ENCODE measurements around the gene RNF125. TPM values are rescaled to one million over a fixed set of nuclear protein-coding genes. Genes with fewer than 3 reads are reported as not detected.

RNF125 gene
- total and polyA plus RNA-seq, 2 experiments from 2014 or later = 11.4 to 29.2 TPM

DNA sequence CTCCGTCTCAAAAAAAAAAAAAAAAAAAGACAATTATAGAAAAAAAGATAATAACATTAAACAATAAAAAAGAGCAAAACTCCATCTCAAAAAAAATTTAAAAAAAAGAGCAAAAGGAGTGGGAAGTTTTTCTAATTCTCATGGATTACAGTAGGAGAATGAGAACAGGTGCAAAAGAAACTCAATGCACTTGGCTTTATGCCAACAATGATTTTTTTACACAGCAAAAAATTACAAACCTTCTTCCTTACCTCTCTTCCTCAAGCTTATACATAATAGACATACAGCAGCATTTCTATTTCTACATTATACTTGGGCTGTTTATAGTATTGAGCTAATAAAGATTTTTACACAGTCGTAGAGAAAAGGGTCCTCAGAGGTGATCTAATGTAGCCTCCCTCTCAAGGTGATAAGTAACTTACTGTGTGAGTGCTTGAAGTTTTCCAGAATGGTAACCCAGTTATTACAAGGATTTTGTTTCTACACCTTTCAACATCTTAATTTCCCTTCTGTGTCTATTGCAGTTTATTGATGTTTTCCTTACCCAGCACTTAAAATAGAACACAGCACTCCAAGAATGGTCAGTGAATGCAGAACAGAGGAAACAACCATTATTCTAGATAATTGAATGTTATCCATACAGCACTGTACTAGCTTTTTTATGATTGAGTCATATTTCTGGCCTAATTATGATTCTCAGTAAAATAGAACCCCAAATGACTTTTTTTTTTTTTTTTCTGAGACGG lies 38.2 kb downstream of the RNF125 start:
- Mint-ChIP-seq H3K27ac (no peak overlapping the region), H3K4me3 (no peak overlapping the region; the same call in 2 of the 3 replicates), H3K27me3 (ENCODE audit: insufficient read depth, low read depth, poor library complexity) (no peaks in the 10 kb centered on the region), H3K4me1 (peaks cover 15% of the 10 kb centered on the region), H3K36me3 (ENCODE audit: low read depth) (no peaks in the 10 kb centered on the region; the same call in 2 of the 3 replicates), H3K9me3 (no peaks in the 10 kb centered on the region)
- H3K27me3 ChIP-seq (ENCODE audit: insufficient read depth) = no peaks in the 10 kb centered on the region
- H2AFZ ChIP-seq = no peak overlapping the region
- TF ChIP-seq, protein P1, sequence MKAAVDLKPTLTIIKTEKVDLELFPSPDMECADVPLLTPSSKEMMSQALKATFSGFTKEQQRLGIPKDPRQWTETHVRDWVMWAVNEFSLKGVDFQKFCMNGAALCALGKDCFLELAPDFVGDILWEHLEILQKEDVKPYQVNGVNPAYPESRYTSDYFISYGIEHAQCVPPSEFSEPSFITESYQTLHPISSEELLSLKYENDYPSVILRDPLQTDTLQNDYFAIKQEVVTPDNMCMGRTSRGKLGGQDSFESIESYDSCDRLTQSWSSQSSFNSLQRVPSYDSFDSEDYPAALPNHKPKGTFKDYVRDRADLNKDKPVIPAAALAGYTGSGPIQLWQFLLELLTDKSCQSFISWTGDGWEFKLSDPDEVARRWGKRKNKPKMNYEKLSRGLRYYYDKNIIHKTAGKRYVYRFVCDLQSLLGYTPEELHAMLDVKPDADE (IDR thresholded peaks at IDR 0.05) = no peak
- TF ChIP-seq STAT1 (IDR thresholded peaks at IDR 0.05; ENCODE audit: unreplicated experiment) (no peak), ZNF331 (CRISPR knock-in tag; IDR thresholded peaks at IDR 0.05; ENCODE audit: low read depth) (no peak), CREB1 (CRISPR knock-in tag; IDR thresholded peaks at IDR 0.05; ENCODE audit: low read depth) (no peak), EZH2phosphoT487 (IDR thresholded peaks at IDR 0.05; ENCODE audit: unreplicated experiment) (no peak), ZNF114 (CRISPR knock-in tag; IDR thresholded peaks at IDR 0.05) (no peak), EZH2 (IDR thresholded peaks at IDR 0.05; ENCODE audit: low read depth, unreplicated experiment) (no peak), NANOG (IDR thresholded peaks at IDR 0.05; ENCODE audit: borderline replicate concordance) (no peak), POLR2AphosphoS5 (IDR thresholded peaks at IDR 0.05; ENCODE audit: low read depth) (no peak), JUNB (IDR thresholded peaks at IDR 0.05; ENCODE audit: unreplicated experiment) (no peak)
- TF ChIP-seq, protein P2, sequence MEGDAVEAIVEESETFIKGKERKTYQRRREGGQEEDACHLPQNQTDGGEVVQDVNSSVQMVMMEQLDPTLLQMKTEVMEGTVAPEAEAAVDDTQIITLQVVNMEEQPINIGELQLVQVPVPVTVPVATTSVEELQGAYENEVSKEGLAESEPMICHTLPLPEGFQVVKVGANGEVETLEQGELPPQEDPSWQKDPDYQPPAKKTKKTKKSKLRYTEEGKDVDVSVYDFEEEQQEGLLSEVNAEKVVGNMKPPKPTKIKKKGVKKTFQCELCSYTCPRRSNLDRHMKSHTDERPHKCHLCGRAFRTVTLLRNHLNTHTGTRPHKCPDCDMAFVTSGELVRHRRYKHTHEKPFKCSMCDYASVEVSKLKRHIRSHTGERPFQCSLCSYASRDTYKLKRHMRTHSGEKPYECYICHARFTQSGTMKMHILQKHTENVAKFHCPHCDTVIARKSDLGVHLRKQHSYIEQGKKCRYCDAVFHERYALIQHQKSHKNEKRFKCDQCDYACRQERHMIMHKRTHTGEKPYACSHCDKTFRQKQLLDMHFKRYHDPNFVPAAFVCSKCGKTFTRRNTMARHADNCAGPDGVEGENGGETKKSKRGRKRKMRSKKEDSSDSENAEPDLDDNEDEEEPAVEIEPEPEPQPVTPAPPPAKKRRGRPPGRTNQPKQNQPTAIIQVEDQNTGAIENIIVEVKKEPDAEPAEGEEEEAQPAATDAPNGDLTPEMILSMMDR (conservative IDR thresholded peaks at IDR 0.05; ENCODE audit: low read depth in 2 of 2) = no peak
- TF ChIP-seq, protein P3, sequence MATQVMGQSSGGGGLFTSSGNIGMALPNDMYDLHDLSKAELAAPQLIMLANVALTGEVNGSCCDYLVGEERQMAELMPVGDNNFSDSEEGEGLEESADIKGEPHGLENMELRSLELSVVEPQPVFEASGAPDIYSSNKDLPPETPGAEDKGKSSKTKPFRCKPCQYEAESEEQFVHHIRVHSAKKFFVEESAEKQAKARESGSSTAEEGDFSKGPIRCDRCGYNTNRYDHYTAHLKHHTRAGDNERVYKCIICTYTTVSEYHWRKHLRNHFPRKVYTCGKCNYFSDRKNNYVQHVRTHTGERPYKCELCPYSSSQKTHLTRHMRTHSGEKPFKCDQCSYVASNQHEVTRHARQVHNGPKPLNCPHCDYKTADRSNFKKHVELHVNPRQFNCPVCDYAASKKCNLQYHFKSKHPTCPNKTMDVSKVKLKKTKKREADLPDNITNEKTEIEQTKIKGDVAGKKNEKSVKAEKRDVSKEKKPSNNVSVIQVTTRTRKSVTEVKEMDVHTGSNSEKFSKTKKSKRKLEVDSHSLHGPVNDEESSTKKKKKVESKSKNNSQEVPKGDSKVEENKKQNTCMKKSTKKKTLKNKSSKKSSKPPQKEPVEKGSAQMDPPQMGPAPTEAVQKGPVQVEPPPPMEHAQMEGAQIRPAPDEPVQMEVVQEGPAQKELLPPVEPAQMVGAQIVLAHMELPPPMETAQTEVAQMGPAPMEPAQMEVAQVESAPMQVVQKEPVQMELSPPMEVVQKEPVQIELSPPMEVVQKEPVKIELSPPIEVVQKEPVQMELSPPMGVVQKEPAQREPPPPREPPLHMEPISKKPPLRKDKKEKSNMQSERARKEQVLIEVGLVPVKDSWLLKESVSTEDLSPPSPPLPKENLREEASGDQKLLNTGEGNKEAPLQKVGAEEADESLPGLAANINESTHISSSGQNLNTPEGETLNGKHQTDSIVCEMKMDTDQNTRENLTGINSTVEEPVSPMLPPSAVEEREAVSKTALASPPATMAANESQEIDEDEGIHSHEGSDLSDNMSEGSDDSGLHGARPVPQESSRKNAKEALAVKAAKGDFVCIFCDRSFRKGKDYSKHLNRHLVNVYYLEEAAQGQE (IDR thresholded peaks at IDR 0.05; ENCODE audit: unreplicated experiment) = no peak
- TF ChIP-seq, protein P4, sequence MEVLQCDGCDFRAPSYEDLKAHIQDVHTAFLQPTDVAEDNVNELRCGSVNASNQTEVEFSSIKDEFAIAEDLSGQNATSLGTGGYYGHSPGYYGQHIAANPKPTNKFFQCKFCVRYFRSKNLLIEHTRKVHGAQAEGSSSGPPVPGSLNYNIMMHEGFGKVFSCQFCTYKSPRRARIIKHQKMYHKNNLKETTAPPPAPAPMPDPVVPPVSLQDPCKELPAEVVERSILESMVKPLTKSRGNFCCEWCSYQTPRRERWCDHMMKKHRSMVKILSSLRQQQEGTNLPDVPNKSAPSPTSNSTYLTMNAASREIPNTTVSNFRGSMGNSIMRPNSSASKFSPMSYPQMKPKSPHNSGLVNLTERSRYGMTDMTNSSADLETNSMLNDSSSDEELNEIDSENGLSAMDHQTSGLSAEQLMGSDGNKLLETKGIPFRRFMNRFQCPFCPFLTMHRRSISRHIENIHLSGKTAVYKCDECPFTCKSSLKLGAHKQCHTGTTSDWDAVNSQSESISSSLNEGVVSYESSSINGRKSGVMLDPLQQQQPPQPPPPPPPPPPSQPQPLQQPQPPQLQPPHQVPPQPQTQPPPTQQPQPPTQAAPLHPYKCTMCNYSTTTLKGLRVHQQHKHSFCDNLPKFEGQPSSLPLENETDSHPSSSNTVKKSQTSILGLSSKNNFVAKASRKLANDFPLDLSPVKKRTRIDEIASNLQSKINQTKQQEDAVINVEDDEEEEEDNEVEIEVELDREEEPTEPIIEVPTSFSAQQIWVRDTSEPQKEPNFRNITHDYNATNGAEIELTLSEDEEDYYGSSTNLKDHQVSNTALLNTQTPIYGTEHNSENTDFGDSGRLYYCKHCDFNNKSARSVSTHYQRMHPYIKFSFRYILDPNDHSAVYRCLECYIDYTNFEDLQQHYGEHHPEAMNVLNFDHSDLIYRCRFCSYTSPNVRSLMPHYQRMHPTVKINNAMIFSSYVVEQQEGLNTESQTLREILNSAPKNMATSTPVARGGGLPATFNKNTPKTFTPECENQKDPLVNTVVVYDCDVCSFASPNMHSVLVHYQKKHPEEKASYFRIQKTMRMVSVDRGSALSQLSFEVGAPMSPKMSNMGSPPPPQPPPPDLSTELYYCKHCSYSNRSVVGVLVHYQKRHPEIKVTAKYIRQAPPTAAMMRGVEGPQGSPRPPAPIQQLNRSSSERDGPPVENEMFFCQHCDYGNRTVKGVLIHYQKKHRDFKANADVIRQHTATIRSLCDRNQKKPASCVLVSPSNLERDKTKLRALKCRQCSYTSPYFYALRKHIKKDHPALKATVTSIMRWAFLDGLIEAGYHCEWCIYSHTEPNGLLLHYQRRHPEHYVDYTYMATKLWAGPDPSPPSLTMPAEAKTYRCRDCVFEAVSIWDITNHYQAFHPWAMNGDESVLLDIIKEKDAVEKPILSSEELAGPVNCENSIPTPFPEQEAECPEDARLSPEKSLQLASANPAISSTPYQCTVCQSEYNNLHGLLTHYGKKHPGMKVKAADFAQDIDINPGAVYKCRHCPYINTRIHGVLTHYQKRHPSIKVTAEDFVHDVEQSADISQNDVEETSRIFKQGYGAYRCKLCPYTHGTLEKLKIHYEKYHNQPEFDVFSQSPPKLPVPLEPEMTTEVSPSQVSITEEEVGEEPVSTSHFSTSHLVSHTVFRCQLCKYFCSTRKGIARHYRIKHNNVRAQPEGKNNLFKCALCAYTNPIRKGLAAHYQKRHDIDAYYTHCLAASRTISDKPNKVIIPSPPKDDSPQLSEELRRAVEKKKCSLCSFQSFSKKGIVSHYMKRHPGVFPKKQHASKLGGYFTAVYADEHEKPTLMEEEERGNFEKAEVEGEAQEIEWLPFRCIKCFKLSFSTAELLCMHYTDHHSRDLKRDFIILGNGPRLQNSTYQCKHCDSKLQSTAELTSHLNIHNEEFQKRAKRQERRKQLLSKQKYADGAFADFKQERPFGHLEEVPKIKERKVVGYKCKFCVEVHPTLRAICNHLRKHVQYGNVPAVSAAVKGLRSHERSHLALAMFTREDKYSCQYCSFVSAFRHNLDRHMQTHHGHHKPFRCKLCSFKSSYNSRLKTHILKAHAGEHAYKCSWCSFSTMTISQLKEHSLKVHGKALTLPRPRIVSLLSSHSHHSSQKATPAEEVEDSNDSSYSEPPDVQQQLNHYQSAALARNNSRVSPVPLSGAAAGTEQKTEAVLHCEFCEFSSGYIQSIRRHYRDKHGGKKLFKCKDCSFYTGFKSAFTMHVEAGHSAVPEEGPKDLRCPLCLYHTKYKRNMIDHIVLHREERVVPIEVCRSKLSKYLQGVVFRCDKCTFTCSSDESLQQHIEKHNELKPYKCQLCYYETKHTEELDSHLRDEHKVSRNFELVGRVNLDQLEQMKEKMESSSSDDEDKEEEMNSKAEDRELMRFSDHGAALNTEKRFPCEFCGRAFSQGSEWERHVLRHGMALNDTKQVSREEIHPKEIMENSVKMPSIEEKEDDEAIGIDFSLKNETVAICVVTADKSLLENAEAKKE (CRISPR knock-in tag; IDR thresholded peaks at IDR 0.05) = no peak
- H3K4me2 ChIP-seq = no peak overlapping the region
- H3F3A ChIP-seq (replicated peaks; ENCODE audit: low read depth) = no peaks in the 10 kb centered on the region
- no peaks in the 10 kb centered on the region for H3K79me2 ChIP-seq (replicated peaks; ENCODE audit: insufficient read depth)
- H3K27ac ChIP-seq (ENCODE audit: low read depth) = no peak overlapping the region
- H3K4me3 ChIP-seq = no peak overlapping the region
- no peaks in the 10 kb centered on the region; the same call in 1 of the 2 replicates for H4K20me1 ChIP-seq (replicated peaks; ENCODE audit: insufficient read depth)
- H3K36me3 ChIP-seq (ENCODE audit: insufficient read depth) = no peaks in the 10 kb centered on the region
- no peak for DNase-seq (ENCODE audit: low spot score)
- peaks cover 27% of the 10 kb centered on the region for H3K4me1 ChIP-seq (ENCODE audit: insufficient read depth)
- no peaks in the 10 kb centered on the region for H3K9me2 ChIP-seq (ENCODE audit: insufficient read depth)
- no peak for ATAC-seq

Data from GM23338 (cell line).